ENCODE data around the gene KIF5A.
A peak's percentile ranks its signal among the peaks of the same experiment; 100 is the strongest.

KIF5A gene

GRCh38 chr12:57620936-57621496, 71.2 kb downstream of the KIF5A start:
- DNase-seq (ENCODE audit: low spot score): no peak
- ChIA-PET POLR2A (ENCODE audit: low non-redundant PET) (no interaction called here), CTCF (interaction anchor here (0.6 to 4.8 kb wide), 9 partner anchors 12 to 1016 kb away, joined by 3 to 32 read pairs (median 5); partner anchors contain the start of gene B4GALNT1)
- TF ChIP-seq CTCF (conservative IDR thresholded peaks at IDR 0.05; ENCODE audit: low read depth): no peak
- H3K27ac ChIP-seq: no peak overlapping the region

GRCh38 chr12:57621497-57622292, 71.9 kb downstream of the KIF5A start:
- DNase-seq (ENCODE audit: low spot score): peak; percentile 61
- TF ChIP-seq CTCF (conservative IDR thresholded peaks at IDR 0.05; ENCODE audit: low read depth): peak; percentile 93
- no peak overlapping the region for H3K27ac ChIP-seq
- POLR2A ChIA-PET (ENCODE audit: low non-redundant PET): no interaction called here
- CTCF ChIA-PET: interaction anchor here (0.6 to 4.8 kb wide), 12 partner anchors 9 to 1017 kb away, joined by 3 to 32 read pairs (median 6); partner anchors contain the start of genes B4GALNT1 and GLI1

- no peak for DNase-seq (ENCODE audit: low spot score)
- ChIA-PET CTCF (interaction anchor here (0.6 to 4.8 kb wide), 10 partner anchors 8 to 313 kb away, joined by 3 to 32 read pairs (median 5); partner anchors contain the start of genes GLI1 and PIP4K2C), POLR2A (ENCODE audit: low non-redundant PET) (no interaction called here)
- H3K27ac ChIP-seq: no peak overlapping the region
- TF ChIP-seq CTCF (conservative IDR thresholded peaks at IDR 0.05; ENCODE audit: low read depth): no peak
Measured at GRCh38 chr12:57622293-57623245, 72.7 kb downstream of the KIF5A start.

- POLR2A ChIA-PET (ENCODE audit: low non-redundant PET): no interaction called here
- CTCF ChIA-PET: interaction anchor here (1.7 to 2.6 kb wide), 2 partner anchors 40 to 164 kb away, joined by 5 to 12 read pairs; partner anchors contain the start of gene GLI1
- TF ChIP-seq CTCF (conservative IDR thresholded peaks at IDR 0.05; ENCODE audit: low read depth): no peak
- H3K27ac ChIP-seq: no peak overlapping the region
- DNase-seq (ENCODE audit: low spot score): no peak
Measured at GRCh38 chr12:57623385-57623784, 73.5 kb downstream of the KIF5A start.

GRCh38 chr12:57623811-57624390, 74.1 kb downstream of the KIF5A start:
- ChIA-PET CTCF (interaction anchor here (1.3 to 2.6 kb wide), 2 partner anchors 9 to 41 kb away, joined by 5 to 12 read pairs; partner anchors contain the start of gene B4GALNT1), POLR2A (ENCODE audit: low non-redundant PET) (no interaction called here)
- no peak overlapping the region for H3K27ac ChIP-seq
- DNase-seq (ENCODE audit: low spot score): no peak
- no peak for TF ChIP-seq CTCF (conservative IDR thresholded peaks at IDR 0.05; ENCODE audit: low read depth)

Data from RWPE1 (cell line).